NCI-H2029 (cell line): ENCODE measurements around the gene CRIP3.
"Not testable (repeated sequence)": the region's sequence is repeated elsewhere in the genome, so short reads cannot be mapped to it uniquely, and the experiment has no call there.

Experiments
- DNase-seq: peaks from one replicate; lab custom pipeline; 2025; lab: John Stamatoyannopoulos, UW

The CRIP3 gene

GRCh38 chr6:43308101-43308989 is at the start of gene CRIP3:
Gene CRIP3, minus strand, starts transcription at chr6:43308826. Its CDS starts 34 bp downstream, at chr6:43308792.
- peak; percentile 64 for DNase-seq

GRCh38 chr6:43355862-43356590 is 47.4 kb upstream of the CRIP3 start:
- DNase-seq: no peak

- not testable (repeated sequence) for DNase-seq
These were observed 43.3 kb upstream of the CRIP3 start for GRCh38 chr6:43351951-43352350.

GRCh38 chr6:43347444-43347843 is 38.8 kb upstream of the CRIP3 start:
- DNase-seq: no peak

DNA sequence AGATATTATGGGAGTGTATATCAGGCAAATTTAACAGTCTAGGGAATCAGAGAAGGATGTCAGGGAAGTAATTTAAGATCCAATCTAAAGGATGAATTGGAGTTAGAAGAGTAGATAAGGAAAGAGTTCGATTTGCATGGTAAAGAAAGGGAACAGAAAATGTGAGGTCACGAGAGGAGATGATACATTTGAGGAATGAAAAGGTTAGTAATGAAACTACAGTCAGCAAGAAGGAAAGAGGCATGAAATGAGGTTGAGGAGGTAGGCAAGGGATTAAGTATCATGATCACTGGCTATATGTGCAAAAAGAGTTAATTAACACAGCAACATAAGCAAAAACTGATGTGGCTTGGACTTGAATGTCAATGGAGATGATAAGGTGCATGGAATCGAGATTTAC is 38.4 kb upstream of the CRIP3 start:
- DNase-seq: no peak

GRCh38 chr6:43346243-43346642 is 37.6 kb upstream of the CRIP3 start:
- not testable (repeated sequence) for DNase-seq

DNA sequence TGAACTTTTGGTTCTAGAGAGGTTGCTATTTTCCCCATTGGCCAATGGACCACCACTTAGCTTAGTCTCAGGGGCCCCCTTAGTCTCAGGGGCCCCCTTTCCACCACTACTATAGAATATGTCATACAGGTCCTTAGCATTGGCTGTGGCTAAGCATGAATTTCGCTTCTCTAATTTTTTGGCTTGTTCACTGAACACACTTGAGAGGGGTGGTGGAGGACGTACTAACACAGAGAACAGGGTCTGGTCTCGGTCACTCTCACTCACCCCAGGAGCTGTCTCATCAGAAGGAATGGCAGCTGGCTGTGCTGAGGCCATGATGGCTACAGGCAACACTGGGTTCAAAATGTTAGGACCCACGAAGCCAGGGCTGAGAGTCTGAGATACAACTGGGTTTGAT is 30.5 kb upstream of the CRIP3 start:
- no peak for DNase-seq

DNA sequence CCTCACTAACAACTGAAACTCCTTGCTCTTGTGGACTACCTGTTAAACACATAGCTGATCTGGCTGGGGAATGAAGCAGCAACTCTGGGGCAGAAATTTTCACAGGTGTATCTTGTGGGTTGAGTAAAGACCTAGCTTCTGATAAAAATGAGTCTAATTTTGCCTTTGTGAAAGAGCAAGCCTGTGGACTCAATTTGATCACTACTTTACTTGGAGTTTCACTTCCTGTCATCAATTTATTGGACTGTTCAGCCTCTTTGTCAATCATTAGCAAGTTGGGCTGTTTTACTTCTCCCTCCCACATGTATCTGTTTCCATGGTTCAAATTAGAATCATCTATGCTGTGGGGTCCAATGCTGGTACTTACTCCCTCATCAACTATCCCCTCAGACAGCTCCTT is 29.6 kb upstream of the CRIP3 start:
- no peak for DNase-seq

DNA sequence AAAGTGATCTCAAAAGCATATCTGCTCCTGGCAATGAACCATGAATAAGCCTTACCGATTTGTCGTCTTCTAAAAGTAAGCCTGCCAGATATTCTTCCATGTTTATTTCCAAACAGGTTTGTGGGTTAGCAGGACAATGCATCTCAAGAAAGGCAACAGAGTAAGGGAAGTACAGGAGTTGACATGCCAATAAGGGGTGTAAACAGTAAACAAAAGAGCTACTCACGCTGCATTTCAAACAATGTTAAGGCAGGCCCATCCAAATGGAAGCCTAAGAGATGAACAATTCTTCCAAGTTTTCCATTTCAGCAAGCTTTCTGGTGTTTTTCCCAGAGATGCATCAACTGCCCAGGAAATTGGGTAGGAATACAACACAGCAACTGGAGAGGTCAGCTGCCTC is 27.8 kb upstream of the CRIP3 start:
- no peak for DNase-seq

GRCh38 chr6:43335469-43335868 is 26.8 kb upstream of the CRIP3 start:
- DNase-seq: peak; percentile 56

DNA sequence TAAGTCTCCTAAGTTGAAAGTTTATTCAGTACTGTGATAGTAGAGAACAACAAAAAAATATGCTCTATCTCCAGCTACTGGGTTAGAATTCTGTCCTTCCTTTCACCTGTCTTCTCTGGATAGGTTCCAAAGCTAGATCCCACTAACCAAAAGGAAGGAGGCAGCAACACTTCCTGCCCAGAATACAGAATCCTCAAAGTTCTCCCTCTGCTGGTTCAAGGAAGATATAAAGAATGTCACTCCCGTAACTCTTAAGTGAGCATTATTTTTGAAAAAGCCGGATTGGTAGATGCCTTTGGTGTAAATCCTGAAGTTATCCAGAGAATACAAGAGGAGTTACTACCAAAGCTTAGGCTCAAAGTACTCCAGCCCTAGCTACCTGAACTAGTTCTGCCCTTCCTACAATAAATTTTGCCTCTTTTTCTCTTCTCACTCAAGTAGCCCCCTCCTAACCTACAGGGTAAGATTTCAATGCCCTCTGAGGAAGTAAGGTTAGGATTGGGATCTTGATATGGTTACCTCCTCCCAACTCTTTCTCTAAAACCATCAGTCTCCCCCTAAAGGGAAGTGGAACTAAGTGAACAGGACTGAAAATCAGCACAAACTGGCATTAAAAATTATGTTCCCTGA is 26.0 kb upstream of the CRIP3 start:
- DNase-seq: peak; percentile 47

DNA sequence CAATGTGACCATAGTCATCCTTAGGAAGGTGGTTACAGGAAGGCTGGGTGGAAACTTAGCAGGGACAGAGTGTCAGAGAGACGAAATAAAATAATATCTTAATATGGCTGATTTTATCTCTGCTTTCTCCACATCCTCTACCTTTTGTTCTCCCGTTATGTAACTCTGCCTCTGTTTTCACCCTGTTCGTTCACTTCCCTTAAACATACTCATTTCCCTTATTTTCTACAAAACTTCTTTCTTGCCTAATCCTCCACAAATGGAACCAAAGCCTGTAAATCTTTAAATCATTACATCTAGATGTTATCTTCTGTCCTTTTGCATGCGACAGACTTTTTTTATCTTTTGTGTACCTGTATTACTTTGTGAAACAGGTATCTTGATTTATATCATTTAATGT is 23.3 kb upstream of the CRIP3 start:
- no peak for DNase-seq

DNA sequence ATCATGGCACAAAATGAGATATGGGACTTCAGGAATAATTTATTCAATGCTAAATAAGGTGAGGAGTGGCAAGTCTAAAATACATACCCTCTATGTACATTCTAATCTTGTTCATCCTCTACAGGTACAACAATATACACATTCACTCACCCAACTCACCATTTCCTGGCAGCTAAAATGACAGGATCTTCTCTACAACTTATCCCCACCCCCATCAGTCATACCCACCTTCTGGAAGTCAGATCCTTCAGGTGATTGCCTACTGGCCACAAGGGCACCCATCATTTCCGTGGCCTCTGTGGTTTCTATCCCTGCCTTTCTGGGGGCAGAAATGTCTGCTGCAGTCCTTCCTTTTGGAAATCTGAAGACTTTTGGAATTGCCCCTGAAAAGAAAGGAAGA is 22.8 kb upstream of the CRIP3 start:
- no peak for DNase-seq

- DNase-seq: no peak
These were observed 19.9 kb upstream of the CRIP3 start for GRCh38 chr6:43328528-43328927.

GRCh38 chr6:43325876-43326275 is 17.2 kb upstream of the CRIP3 start:
- no peak for DNase-seq

DNA sequence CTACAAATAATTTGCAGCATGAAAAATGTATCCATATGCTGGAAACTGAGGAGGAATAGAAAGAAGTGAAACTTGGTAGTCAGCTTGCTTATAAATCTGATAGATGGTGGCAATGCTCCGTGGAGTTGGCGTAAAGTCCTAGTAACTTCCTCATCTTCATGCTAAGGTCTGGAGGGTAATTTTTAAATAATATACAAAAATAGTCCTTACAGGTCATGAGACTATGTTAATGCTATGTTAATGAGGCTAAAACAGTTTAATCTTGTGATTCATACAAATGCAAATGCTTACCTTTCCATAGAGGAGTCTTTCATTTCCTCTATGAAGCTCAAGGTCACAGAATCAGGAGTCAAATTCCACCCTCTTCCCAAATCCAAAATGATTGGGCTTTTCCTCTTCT is 9.4 kb upstream of the CRIP3 start:
- DNase-seq: no peak

DNA sequence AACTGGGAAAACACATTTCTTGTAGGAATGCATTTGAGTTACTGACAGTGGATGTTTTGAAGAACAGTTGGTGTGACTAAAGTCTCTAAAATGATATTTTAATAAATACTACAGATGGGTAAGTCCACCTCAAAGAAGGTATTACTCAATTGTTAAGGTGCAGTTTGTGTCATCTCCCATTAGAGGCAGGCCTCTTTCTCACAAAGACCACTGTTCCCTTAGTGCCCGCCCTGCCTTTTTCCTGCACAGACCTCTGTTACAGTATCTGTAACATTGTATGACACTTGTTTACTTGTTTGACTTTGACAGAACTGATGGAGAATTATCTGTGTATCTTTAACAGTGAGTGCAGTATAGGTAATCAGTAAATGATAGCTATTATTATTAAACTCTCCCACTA is 5.2 kb upstream of the CRIP3 start:
- DNase-seq: no peak

GRCh38 chr6:43311666-43312065 is 3.0 kb upstream of the CRIP3 start:
- no peak for DNase-seq

DNA sequence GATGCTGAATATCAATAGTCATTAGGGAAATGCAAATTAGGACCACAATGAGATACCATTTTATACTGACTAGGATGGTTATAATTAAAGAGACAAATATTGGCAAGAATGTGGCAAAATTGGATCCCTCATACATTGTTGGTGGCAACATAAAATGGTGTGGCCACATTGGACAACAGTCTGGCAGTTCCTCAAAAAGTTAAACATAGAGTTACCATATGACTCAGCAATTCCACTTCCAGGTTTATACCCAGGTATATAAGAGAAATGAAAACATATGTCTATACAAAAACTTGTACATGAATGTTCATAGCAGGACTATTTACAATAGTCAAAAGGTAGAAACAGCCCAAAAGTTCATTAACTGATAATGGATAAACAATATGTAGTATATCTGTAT is 2.0 kb upstream of the CRIP3 start:
- DNase-seq: no peak

DNA sequence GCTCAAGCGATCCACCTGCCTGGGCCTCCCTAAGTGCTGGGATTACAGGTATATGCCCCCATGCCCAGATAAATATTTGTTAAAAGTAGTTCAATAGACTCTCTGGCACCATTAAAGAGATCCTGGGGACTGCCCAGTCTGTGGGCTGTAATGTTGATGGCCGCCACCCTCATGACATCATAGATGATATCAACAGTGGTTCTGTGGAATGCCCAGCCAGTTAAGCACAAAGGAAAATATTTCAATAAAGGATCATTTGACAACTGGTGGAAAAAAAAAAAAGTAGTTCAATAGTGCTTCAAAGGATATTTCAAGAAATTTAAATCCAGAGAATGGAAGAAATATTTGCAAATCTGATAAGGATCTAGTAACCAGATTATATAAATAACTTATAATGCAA is 1.5 kb upstream of the CRIP3 start:
- DNase-seq: no peak

DNA sequence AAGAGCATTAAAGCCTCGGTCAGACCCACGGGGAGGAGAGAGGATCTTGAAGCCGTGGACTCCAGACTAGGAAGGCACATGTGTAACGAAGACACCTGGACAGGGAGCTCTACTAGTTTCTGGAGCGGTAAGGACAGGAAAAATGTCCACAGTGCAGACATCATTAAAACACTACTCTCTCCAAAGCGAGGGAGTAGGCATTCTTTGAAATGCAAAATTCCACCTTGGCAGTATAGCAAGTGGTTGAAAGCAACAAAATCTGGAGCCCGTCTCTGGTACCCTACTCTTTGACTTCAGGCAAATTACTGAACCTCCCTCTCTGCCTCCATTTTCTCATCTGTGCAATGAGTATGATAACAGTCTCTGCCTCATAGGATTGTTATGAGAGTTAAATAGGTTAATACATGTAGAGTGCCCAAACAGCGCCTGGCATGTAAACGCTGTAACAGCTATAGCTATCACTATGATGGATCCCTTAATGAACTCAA is 408 bp upstream of the CRIP3 start:
- DNase-seq: no peak

DNA sequence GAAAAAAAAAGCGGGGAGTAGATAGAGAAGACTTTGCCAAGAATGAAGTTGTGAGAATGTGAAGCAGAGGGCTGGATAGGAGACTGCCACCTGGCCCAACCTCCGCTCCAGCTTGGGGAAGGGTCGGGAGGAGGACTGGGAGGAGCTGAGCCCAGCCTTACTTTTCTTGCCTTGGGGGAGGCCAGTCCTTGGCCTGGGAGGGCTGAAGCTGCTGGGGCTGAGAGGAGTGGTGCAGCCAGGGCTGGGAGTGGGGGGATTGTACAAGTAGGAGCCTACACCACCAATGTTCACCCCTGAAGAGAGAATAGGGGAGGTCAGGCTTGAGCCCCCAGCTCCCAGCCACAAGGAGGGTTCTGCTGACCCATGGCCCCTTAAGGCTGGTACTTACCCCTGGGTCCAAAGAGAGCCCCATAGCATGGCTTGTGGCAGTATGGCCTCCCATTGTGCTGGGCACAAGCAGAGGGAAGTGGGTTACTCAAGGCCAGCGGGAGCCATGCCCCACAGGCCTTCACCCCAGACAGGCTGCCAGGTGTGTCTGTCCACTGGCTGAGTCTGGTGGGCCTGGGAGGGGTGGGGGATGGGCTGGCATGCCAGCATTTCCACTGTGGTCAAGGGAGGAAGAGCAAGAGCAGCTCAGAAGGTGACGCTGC is 1.1 kb downstream of the CRIP3 start:
- no peak for DNase-seq
